Endothelial cell of umbilical vein (primary cell): Measurements from ENCODE around the gene STRIT1. TPM values are rescaled to one million over a fixed set of nuclear protein-coding genes. Genes with fewer than 3 reads are reported as not detected.

Experiments
- BruUV-seq: library from RNA; stranded (reverse); fragments of 400-500 nt; replicated peaks from 2 replicates; lab custom pipeline; 2021; lab: Mats Ljungman, UMichigan
- CTCF ChIA-PET: fragments of 300-600, 350-600 bp; sonication (Branson Sonifier 250); formaldehyde crosslinking; loops from one replicate; lab custom pipeline; 2021; ENCODE audit warnings: antibody characterized with exemption, inconsistent platforms; lab: Charles Lee
- POLR2A ChIA-PET: fragments of 300-600, 350-600 bp; sonication (Branson Sonifier 250); formaldehyde crosslinking; loops from one replicate; lab custom pipeline; 2021; ENCODE audit warnings: antibody characterized with exemption, inconsistent platforms; lab: Charles Lee
- DNase-seq: peaks from one replicate; pipeline ENCODE4 v3.0.0-alpha.2; 2011; ENCODE audit warnings: low read depth, low spot score
- FAIRE-seq: peaks from 2 replicates; lab custom pipeline; 2011; peaks lifted over from hg19 to GRCh38; lab: Jason Lieb, UNC
- H2AFZ ChIP-seq: 2 replicates; pipeline ENCODE4 v1.6.0; 2012; ENCODE audit warnings: low read depth, low read length, control low read depth, inconsistent platforms
- H3K27ac ChIP-seq: 2 replicates; pipeline ENCODE4 v1.5.1; 2011; ENCODE audit warnings: low read depth, mild to moderate bottlenecking, control low read depth, low read length, moderate library complexity; ENCODE audit not compliant: insufficient read depth
- H3K27me3 ChIP-seq, 2 experiments: 2 replicates each; pipeline versions ENCODE4 v1.6.0 to v1.6.1; 2011; ENCODE audit warnings: low read length in 2 of 2, mixed read lengths in 1 of 2; ENCODE audit not compliant: control insufficient read depth in 2 of 2, insufficient read depth in 2 of 2
- H3K36me3 ChIP-seq, 2 experiments: 2 replicates in 1 of 2; 3 replicates in 1 of 2; pipeline ENCODE4 v1.5.1; 2011; ENCODE audit warnings: low read length in 2 of 2, mild to moderate bottlenecking in 1 of 2, moderate library complexity in 1 of 2; ENCODE audit not compliant: control insufficient read depth in 2 of 2, insufficient read depth in 2 of 2; ENCODE audit errors: extremely low read depth in 1 of 2
- H3K4me1 ChIP-seq: 3 replicates; pipeline ENCODE4 v1.5.1; 2011; ENCODE audit warnings: mild to moderate bottlenecking, low read length; ENCODE audit not compliant: control insufficient read depth, insufficient read depth; ENCODE audit errors: extremely low read depth
- H3K4me2 ChIP-seq: 2 replicates; pipeline ENCODE4 v1.6.1; 2011; ENCODE audit warnings: low read length, control low read depth, mixed read lengths; ENCODE audit not compliant: insufficient read depth
- H3K4me3 ChIP-seq, 3 experiments: fragments of 200-600 bp in 1 of 3; sonication (generic), shearing (Covaris generic) in 1 of 3; replicated peaks in 1 of 3; 2 replicates each; pipeline ENCODE4 v1.5.1; 2011 to 2016; ENCODE audit warnings: control low read depth in 3 of 3, low read length in 3 of 3, mild to moderate bottlenecking in 2 of 3, inconsistent platforms in 1 of 3, low read depth in 1 of 3, moderate library complexity in 1 of 3; ENCODE audit not compliant: insufficient read depth in 1 of 3
- H3K79me2 ChIP-seq: 2 replicates; pipeline ENCODE4 v1.6.0; 2012; ENCODE audit warnings: low read length, inconsistent platforms; ENCODE audit not compliant: control insufficient read depth, insufficient read depth
- H3K9ac ChIP-seq: replicated peaks from 2 replicates; pipeline ENCODE3; 2011; ENCODE audit warnings: low read length, control low read depth; ENCODE audit not compliant: insufficient read depth; ENCODE audit errors: extremely low read depth
- H3K9me1 ChIP-seq: replicated peaks from 3 replicates; pipeline ENCODE4 v1.6.0; 2011; ENCODE audit warnings: mild to moderate bottlenecking, low read length; ENCODE audit not compliant: control insufficient read depth, insufficient read depth; ENCODE audit errors: extremely low read depth
- H3K9me3 ChIP-seq: replicated peaks from 2 replicates; pipeline ENCODE4 v1.5.1; 2012; ENCODE audit warnings: low read length, inconsistent platforms; ENCODE audit not compliant: control insufficient read depth, insufficient read depth
- H4K20me1 ChIP-seq: replicated peaks from 2 replicates; pipeline ENCODE3; 2011; ENCODE audit warnings: mild to moderate bottlenecking, low read length; ENCODE audit not compliant: control insufficient read depth, insufficient read depth; ENCODE audit errors: extremely low read depth
- CTCF ChIP-seq, 2 donors: IDR thresholded peaks; 1 replicate in 1 of 2; 2 replicates in 1 of 2; pipeline ENCODE4 v1.5.1; 2011; ENCODE audit warnings: low read length in 2 of 2, mild to moderate bottlenecking in 2 of 2, moderate library complexity in 2 of 2, control low read depth in 1 of 2, inconsistent platforms in 1 of 2, low read depth in 1 of 2; ENCODE audit not compliant: insufficient read depth in 1 of 2; ENCODE audit errors: extremely low read depth in 1 of 2
- EZH2 ChIP-seq: IDR thresholded peaks from 2 replicates; pipeline ENCODE4 v1.6.1; 2012; ENCODE audit warnings: borderline replicate concordance, low read depth, mild to moderate bottlenecking, moderate library complexity, low read length, inconsistent platforms; ENCODE audit not compliant: severe bottlenecking
- FOS ChIP-seq: IDR thresholded peaks from 2 replicates; pipeline ENCODE4 v1.6.1; 2011; ENCODE audit warnings: mild to moderate bottlenecking, low read length, moderate library complexity, borderline replicate concordance; ENCODE audit not compliant: insufficient read depth
- GATA2 ChIP-seq: IDR thresholded peaks from 2 replicates; pipeline ENCODE4 v1.7.0; 2011; ENCODE audit warnings: low read depth, mild to moderate bottlenecking, moderate library complexity, mixed read lengths, low read length; ENCODE audit not compliant: insufficient read length, insufficient read depth
- JUN ChIP-seq: IDR thresholded peaks from 2 replicates; pipeline ENCODE4 v1.6.1; 2011; ENCODE audit warnings: borderline replicate concordance, low read depth; ENCODE audit not compliant: insufficient read length, insufficient read depth
- MAX ChIP-seq: IDR thresholded peaks from 2 replicates; pipeline ENCODE4 v1.6.1; 2011; ENCODE audit not compliant: insufficient read depth, insufficient read length
- MYC ChIP-seq: IDR thresholded peaks from one replicate; pipeline ENCODE4 v1.6.1; 2011; ENCODE audit warnings: mild to moderate bottlenecking, low read depth, low read length
- POLR2A ChIP-seq: IDR thresholded peaks from 2 replicates; pipeline ENCODE4 v1.6.1; 2012; ENCODE audit warnings: low read depth, mild to moderate bottlenecking, control low read depth, low read length
- POLR2AphosphoS5 ChIP-seq: IDR thresholded peaks from 2 replicates; pipeline ENCODE4 v1.6.1; 2012; ENCODE audit warnings: low read depth, mild to moderate bottlenecking, control low read depth, low read length, moderate library complexity; ENCODE audit not compliant: insufficient read depth
- dilution Hi-C: fragments of 300-500 bp; cut with MboI; formaldehyde crosslinking; loops from one replicate; pipeline ENCODE4 v1.15.0; 2019; ENCODE audit warnings: low sequenced_read_pairs; ENCODE audit not compliant: extremely low pct_ligation_motif_present
- intact Hi-C: fragments of 100-400 bp; cut with micrococcal nuclease; formaldehyde crosslinking; loops from one replicate; pipeline ENCODE4 v1.10.0; 2022
- polyA plus RNA-seq, 4 experiments: library from polyadenylated mRNA; depleted of rRNA in 3 of 4; stranded (reverse) in 3 of 4; unstranded in 1 of 4; fragments of >200 nt; gene quantifications; 2 replicates each; pipeline versions ENCODE4 v1.2.1 to v1.2.3, GENCODE V29; 2011 to 2012; ENCODE audit warnings: missing spikeins in 1 of 4
- total RNA-seq: library from RNA; stranded (reverse); gene quantifications from 2 replicates; pipeline ENCODE4 v1.2.3, GENCODE V29; 2021

STRIT1 gene
- total and polyA plus RNA-seq, 2 donors (not counting 3 experiments of a cell fraction or from before 2014, with no cell fraction given), result not detected

DNA sequence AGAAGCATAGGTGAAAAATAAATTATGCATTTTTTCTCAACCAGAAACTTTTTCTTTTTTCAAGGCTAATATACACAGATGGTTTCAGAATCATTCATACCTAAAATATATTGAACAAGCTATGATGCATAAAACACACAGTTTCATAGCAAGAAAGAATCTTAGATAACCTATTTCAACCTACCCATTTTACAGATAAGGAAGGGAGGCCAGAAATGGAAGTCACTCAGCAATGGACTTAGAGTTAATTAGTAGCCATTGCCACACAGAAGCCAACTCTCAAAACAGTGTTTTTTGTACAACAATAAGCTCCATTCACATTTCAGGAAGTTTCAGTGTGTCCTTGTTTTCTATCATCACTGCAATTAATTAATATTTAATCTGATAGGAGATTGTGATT, 27.5 kb upstream of the STRIT1 start:
- intact Hi-C loops, result no loop called here
- no peak for TF ChIP-seq FOS
- TF ChIP-seq EZH2, result no peak
- no peak for TF ChIP-seq CTCF (IDR thresholded peaks at IDR 0.05; ENCODE audit: extremely low read depth in 1 of 2, insufficient read depth in 1 of 2, low read depth in 1 of 2, low read length in 2 of 2)
- TF ChIP-seq POLR2A, result no peak
- TF ChIP-seq MYC, result no peak
- TF ChIP-seq GATA2, result no peak
- no peak for TF ChIP-seq JUN
- no peak for TF ChIP-seq POLR2AphosphoS5
- no peak for TF ChIP-seq MAX
- no peak overlapping the region for H2AFZ ChIP-seq
- no peak overlapping the region for H3K27ac ChIP-seq
- no peaks in the 10 kb centered on the region for H3K9me1 ChIP-seq
- no TSS peak for BruUV-seq
- DNase-seq (no peak), FAIRE-seq (no peak)
- H3K4me1 ChIP-seq, result no peaks in the 10 kb centered on the region
- no peak overlapping the region for H3K4me3 ChIP-seq
- no peaks in the 10 kb centered on the region for H3K79me2 ChIP-seq
- no peaks in the 10 kb centered on the region for H4K20me1 ChIP-seq
- H3K9me3 ChIP-seq, result no peaks in the 10 kb centered on the region
- dilution Hi-C loops, result no loop called here
- no peak overlapping the region for H3K9ac ChIP-seq
- ChIA-PET POLR2A (no interaction called here), CTCF (interaction anchor here (1.3 to 5.3 kb wide), 8 partner anchors 364 to 985 kb away, joined by 3 to 115 read pairs (median 18); no protein-coding TSS in a partner anchor)
- H3K36me3 ChIP-seq, result no peaks in the 10 kb centered on the region
- no peaks in the 10 kb centered on the region for H3K27me3 ChIP-seq
- no peak overlapping the region for H3K4me2 ChIP-seq
